NB4 (cell line): ENCODE measurements around the gene RFWD3.
"Not testable (repeated sequence)": the region's sequence is repeated elsewhere in the genome, so short reads cannot be mapped to it uniquely, and the experiment has no call there.

Experiments used
- DNase-seq: peaks from one replicate; pipeline ENCODE4 v3.0.0; 2010; ENCODE audit warnings: low read depth
- H3K4me3 ChIP-seq: one replicate; pipeline ENCODE4 v1.5.1; 2011; ENCODE audit warnings: mild to moderate bottlenecking, low read depth, low read length, moderate library complexity
- CTCF ChIP-seq: IDR thresholded peaks from one replicate; pipeline ENCODE4 v1.5.1; 2012; ENCODE audit warnings: low read depth, low read length
- MAX ChIP-seq: IDR thresholded peaks from 2 replicates; pipeline ENCODE4 v1.6.1; 2011; ENCODE audit warnings: low read depth, low read length
- MYC ChIP-seq: IDR thresholded peaks from 2 replicates; pipeline ENCODE4 v1.6.1; 2011; ENCODE audit warnings: low read depth, low read length
- POLR2A ChIP-seq: IDR thresholded peaks from 2 replicates; pipeline ENCODE4 v1.6.1; 2011; ENCODE audit warnings: mild to moderate bottlenecking; ENCODE audit not compliant: insufficient read length; ENCODE audit errors: extremely low read depth

Gene RFWD3

GRCh38 chr16:74660383-74660782 lies 6.3 kb downstream of the RFWD3 start:
- no peak for DNase-seq
- TF ChIP-seq POLR2A (no peak), CTCF (no peak), MAX (no peak)
- peak overlapping the region; percentile 39 for H3K4me3 ChIP-seq

- DNase-seq, result no peak
- peak overlapping the region; percentile 39 for H3K4me3 ChIP-seq
- TF ChIP-seq MAX, result no peak
- no peak for TF ChIP-seq MYC
- TF ChIP-seq CTCF, result no peak
- TF ChIP-seq POLR2A, result no peak
Observed at GRCh38 chr16:74659041-74659440, 7.6 kb downstream of the RFWD3 start.

- H3K4me3 ChIP-seq, result peak overlapping the region; percentile 39
- TF ChIP-seq MYC, result no peak
- TF ChIP-seq POLR2A, result no peak
- TF ChIP-seq CTCF, result no peak
- no peak for TF ChIP-seq MAX
- no peak for DNase-seq
Observed at GRCh38 chr16:74657870-74658642, 8.6 kb downstream of the RFWD3 start.

GRCh38 chr16:74654536-74655050 lies 12.1 kb downstream of the RFWD3 start:
- DNase-seq, result no peak
- peak overlapping the region; percentile 3 for H3K4me3 ChIP-seq
- TF ChIP-seq MAX (no peak), POLR2A (no peak), CTCF (no peak)

- DNase-seq, result peak; percentile 28
- not testable (repeated sequence) for H3K4me3 ChIP-seq
Observed at GRCh38 chr16:74652883-74653282, 13.8 kb downstream of the RFWD3 start.

- no peak for TF ChIP-seq MAX
- no peak for TF ChIP-seq MYC
- no peak for TF ChIP-seq POLR2A
- no peak for TF ChIP-seq CTCF
- no peak overlapping the region for H3K4me3 ChIP-seq
Observed at GRCh38 chr16:74652249-74652648, 14.4 kb downstream of the RFWD3 start.

More at GRCh38 chr16:74652249-74652648, 14.4 kb downstream of the RFWD3 start:
- DNase-seq, result no peak
